Tibial nerve (tissue), 3 donors: ENCODE data around the gene NR1H4.

ENCODE experiments used
- CTCF ChIP-seq, 5 experiments: fragments of 200-600 bp in 3 of 5; fragments of 450-650 bp in 2 of 5; sonication (generic) in 3 of 5; IDR thresholded peaks; one replicate each; pipeline ENCODE4 v1.5.1; 2016 to 2019; ENCODE audit warnings: antibody characterized with exemption in 5 of 5, mild to moderate bottlenecking in 3 of 5, moderate library complexity in 2 of 5
- POLR2A ChIP-seq, 2 donors: fragments of 450-650 bp; IDR thresholded peaks; one replicate each; pipeline ENCODE4 v1.6.1; 2017; ENCODE audit warnings: antibody characterized with exemption in 2 of 2, mild to moderate bottlenecking in 2 of 2, moderate library complexity in 2 of 2

GRCh38 chr12:100579844-100580243, 106.2 kb downstream of the NR1H4 start:
- no peak for TF ChIP-seq CTCF (IDR thresholded peaks at IDR 0.05)
- TF ChIP-seq POLR2A (IDR thresholded peaks at IDR 0.05): no peak
